Endothelial cell (in vitro differentiated cells): ENCODE measurements around the gene CAMTA1. TPM values are rescaled to one million over a fixed set of nuclear protein-coding genes. Genes with fewer than 3 reads are reported as not detected.

Source experiments
- DNase-seq: peaks from one replicate; pipeline ENCODE4 v3.0.0; 2021; ENCODE audit warnings: low spot score
- H3K27ac Mint-ChIP-seq: one replicate; pipeline ENCODE4 v1.8.0; 2021; ENCODE audit warnings: mixed read lengths, inconsistent platforms; ENCODE audit not compliant: unreplicated experiment
- H3K27me3 Mint-ChIP-seq: one replicate; pipeline ENCODE4 v1.8.0; 2021; ENCODE audit warnings: mild to moderate bottlenecking, moderate library complexity, mixed read lengths, inconsistent platforms; ENCODE audit not compliant: unreplicated experiment
- H3K36me3 Mint-ChIP-seq: one replicate; pipeline ENCODE4 v1.8.0; 2021; ENCODE audit warnings: mild to moderate bottlenecking, low read depth, mixed read lengths, inconsistent platforms; ENCODE audit not compliant: unreplicated experiment
- H3K4me1 Mint-ChIP-seq: one replicate; pipeline ENCODE4 v1.8.0; 2021; ENCODE audit warnings: mild to moderate bottlenecking, mixed read lengths, inconsistent platforms; ENCODE audit not compliant: unreplicated experiment
- H3K4me3 Mint-ChIP-seq: one replicate; pipeline ENCODE4 v1.8.0; 2021; ENCODE audit warnings: mild to moderate bottlenecking, mixed read lengths, inconsistent platforms; ENCODE audit not compliant: unreplicated experiment
- H3K9me3 Mint-ChIP-seq: one replicate; pipeline ENCODE4 v1.8.0; 2021; ENCODE audit warnings: mixed read lengths, inconsistent platforms; ENCODE audit not compliant: unreplicated experiment
- total RNA-seq: library from RNA; stranded (reverse); fragmentation: NEBNext Ultra II Directional; extraction: Animal tissue kit (Norgen Biotek cat#: 25700); gene quantifications from one replicate; pipeline ENCODE4 v1.2.1, GENCODE V29; 2021; ENCODE audit not compliant: unreplicated experiment
- TF ChIP-seq, protein P1 (sequence below): fragments of 200-600 bp; sonication (generic); IDR thresholded peaks from one replicate; pipeline ENCODE4 v1.5.0; 2021; ENCODE audit warnings: antibody characterized with exemption; ENCODE audit not compliant: unreplicated experiment

Gene CAMTA1
- total RNA-seq, 1 donor from 2014 or later = 87.3 TPM

GRCh38 chr1:7000720-7001119 is 215.5 kb downstream of the CAMTA1 start:
- no peaks in the 10 kb centered on the region for H3K36me3 Mint-ChIP-seq
- no peak overlapping the region for H3K4me3 Mint-ChIP-seq
- no peak for DNase-seq
- H3K27me3 Mint-ChIP-seq = peaks cover 5% of the 10 kb centered on the region
- TF ChIP-seq, protein P1, sequence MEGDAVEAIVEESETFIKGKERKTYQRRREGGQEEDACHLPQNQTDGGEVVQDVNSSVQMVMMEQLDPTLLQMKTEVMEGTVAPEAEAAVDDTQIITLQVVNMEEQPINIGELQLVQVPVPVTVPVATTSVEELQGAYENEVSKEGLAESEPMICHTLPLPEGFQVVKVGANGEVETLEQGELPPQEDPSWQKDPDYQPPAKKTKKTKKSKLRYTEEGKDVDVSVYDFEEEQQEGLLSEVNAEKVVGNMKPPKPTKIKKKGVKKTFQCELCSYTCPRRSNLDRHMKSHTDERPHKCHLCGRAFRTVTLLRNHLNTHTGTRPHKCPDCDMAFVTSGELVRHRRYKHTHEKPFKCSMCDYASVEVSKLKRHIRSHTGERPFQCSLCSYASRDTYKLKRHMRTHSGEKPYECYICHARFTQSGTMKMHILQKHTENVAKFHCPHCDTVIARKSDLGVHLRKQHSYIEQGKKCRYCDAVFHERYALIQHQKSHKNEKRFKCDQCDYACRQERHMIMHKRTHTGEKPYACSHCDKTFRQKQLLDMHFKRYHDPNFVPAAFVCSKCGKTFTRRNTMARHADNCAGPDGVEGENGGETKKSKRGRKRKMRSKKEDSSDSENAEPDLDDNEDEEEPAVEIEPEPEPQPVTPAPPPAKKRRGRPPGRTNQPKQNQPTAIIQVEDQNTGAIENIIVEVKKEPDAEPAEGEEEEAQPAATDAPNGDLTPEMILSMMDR = no peak
- no peaks in the 10 kb centered on the region for H3K4me1 Mint-ChIP-seq
- H3K27ac Mint-ChIP-seq = no peak overlapping the region
- no peaks in the 10 kb centered on the region for H3K9me3 Mint-ChIP-seq

DNA sequence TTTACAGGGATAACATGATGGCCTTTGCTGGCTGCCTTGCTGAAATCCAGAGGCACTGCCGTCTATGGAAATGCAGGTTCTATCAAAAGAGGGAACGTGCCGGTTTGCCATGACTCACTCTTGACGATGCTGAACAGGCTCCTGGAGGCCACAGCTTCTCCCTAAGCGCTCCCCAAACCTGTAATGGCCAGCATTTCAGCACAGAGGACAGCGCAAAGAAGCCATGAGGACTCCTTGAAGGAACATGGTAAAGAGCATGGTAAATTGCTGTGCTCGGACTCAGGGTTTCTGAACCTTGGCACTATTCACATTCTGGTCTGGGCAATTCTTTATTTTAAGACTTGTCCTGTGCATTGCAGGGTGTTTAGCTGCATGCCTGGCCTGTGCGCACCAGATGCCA is 217.5 kb downstream of the CAMTA1 start:
- TF ChIP-seq, protein P1 = no peak
- peaks cover 7% of the 10 kb centered on the region for H3K27me3 Mint-ChIP-seq
- no peak for DNase-seq
- H3K4me3 Mint-ChIP-seq = no peak overlapping the region
- no peaks in the 10 kb centered on the region for H3K36me3 Mint-ChIP-seq
- H3K4me1 Mint-ChIP-seq = no peaks in the 10 kb centered on the region
- H3K9me3 Mint-ChIP-seq = no peaks in the 10 kb centered on the region
- H3K27ac Mint-ChIP-seq = no peak overlapping the region

GRCh38 chr1:7003676-7004075 is 218.4 kb downstream of the CAMTA1 start:
- peaks cover 4% of the 10 kb centered on the region for H3K27me3 Mint-ChIP-seq
- no peak for DNase-seq
- TF ChIP-seq, protein P1 = no peak
- no peak overlapping the region for H3K27ac Mint-ChIP-seq
- no peaks in the 10 kb centered on the region for H3K36me3 Mint-ChIP-seq
- no peaks in the 10 kb centered on the region for H3K9me3 Mint-ChIP-seq
- H3K4me1 Mint-ChIP-seq = no peaks in the 10 kb centered on the region
- no peak overlapping the region for H3K4me3 Mint-ChIP-seq

- Mint-ChIP-seq H3K9me3 (no peaks in the 10 kb centered on the region), H3K27me3 (peaks cover 4% of the 10 kb centered on the region), H3K27ac (no peak overlapping the region), H3K36me3 (no peaks in the 10 kb centered on the region), H3K4me1 (no peaks in the 10 kb centered on the region), H3K4me3 (no peak overlapping the region)
- TF ChIP-seq, protein P1 = no peak
- DNase-seq = no peak
Measured at GRCh38 chr1:7004181-7004580, 218.9 kb downstream of the CAMTA1 start.

- TF ChIP-seq, protein P1 = no peak
- H3K9me3 Mint-ChIP-seq = no peaks in the 10 kb centered on the region
- H3K27me3 Mint-ChIP-seq = peaks cover 4% of the 10 kb centered on the region
- no peaks in the 10 kb centered on the region for H3K4me1 Mint-ChIP-seq
- H3K27ac Mint-ChIP-seq = no peak overlapping the region
- H3K4me3 Mint-ChIP-seq = no peak overlapping the region
- no peak for DNase-seq
- H3K36me3 Mint-ChIP-seq = no peaks in the 10 kb centered on the region
Measured at GRCh38 chr1:7005762-7006161, 220.5 kb downstream of the CAMTA1 start.
